GM12801 (cell line): Measurements from ENCODE around the gene EDNRA.

Experiments
- TF ChIP-seq, protein P1 (sequence below): IDR thresholded peaks from one replicate; pipeline ENCODE4 v1.5.1; 2011; ENCODE audit warnings: control low read depth; ENCODE audit not compliant: insufficient read length; ENCODE audit errors: extremely low read depth

Gene EDNRA

DNA sequence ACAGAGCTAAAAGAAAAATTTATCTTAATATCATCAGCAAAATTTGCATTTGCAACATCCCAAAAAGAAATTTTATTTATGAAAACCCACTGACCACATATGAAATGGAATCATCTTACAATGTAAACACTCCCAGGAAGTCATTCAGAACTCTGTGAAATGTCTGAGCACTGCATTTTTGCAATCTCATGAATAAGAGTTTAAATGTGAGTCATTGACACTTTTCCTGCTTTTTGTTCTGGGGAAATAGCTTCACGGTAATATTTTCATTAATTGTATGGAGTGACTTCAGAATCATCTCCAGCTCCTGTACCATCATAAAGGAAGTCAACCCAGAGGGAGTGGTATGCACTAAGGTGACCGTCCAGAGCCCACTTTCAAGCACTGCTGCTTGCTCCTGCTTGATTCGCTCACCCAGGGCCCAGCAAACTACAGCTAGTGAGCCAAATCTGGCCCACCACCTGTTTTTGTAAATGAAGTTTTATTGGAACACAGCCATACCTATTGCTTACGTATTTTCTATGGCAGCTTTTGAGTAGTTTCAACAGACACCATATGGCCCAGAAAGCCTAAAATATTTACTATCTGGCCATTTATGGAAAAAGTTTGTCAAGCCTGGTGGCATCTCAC, 17.2 kb downstream of the EDNRA start:
- TF ChIP-seq, protein P1, sequence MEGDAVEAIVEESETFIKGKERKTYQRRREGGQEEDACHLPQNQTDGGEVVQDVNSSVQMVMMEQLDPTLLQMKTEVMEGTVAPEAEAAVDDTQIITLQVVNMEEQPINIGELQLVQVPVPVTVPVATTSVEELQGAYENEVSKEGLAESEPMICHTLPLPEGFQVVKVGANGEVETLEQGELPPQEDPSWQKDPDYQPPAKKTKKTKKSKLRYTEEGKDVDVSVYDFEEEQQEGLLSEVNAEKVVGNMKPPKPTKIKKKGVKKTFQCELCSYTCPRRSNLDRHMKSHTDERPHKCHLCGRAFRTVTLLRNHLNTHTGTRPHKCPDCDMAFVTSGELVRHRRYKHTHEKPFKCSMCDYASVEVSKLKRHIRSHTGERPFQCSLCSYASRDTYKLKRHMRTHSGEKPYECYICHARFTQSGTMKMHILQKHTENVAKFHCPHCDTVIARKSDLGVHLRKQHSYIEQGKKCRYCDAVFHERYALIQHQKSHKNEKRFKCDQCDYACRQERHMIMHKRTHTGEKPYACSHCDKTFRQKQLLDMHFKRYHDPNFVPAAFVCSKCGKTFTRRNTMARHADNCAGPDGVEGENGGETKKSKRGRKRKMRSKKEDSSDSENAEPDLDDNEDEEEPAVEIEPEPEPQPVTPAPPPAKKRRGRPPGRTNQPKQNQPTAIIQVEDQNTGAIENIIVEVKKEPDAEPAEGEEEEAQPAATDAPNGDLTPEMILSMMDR = no peak

DNA sequence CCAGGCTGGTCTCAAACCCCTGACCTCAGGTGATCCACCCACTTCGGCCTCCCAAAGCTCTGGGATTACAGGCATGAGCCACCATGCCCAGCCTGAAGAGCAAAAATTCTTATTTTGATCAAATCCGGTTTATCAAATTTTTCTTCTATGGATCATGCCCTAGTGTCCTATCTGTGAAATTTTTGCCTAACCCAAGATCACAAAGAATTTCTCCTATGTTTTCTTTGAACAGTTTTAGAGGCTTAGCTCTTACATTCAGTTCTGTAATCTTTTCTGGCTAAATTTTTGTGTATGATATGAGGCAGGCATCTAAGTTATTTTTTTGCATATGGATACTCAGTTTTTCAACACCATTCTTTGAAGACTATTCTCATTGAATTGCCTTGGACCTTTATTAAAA, 27.4 kb downstream of the EDNRA start:
- TF ChIP-seq, protein P1 = no peak

DNA sequence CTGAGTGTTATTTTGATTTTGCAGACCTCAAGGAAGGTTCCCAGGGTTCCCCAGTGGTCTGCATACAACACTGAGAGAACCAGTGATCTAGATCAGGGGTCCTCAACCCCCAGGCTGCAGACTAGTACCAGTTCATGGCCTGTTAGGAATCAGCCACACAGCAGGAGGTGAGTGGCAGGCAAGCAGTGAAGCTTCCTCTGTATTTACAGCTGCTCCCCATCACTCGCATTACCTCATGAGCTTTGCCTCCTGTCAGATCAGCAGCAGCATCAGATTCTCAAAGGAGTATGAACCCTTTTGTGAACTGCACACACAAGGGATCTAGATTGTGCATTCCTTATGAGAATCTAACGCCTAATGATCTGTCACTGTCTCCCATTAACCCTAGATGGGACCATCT, 28.5 kb downstream of the EDNRA start:
- TF ChIP-seq, protein P1 = no peak

DNA sequence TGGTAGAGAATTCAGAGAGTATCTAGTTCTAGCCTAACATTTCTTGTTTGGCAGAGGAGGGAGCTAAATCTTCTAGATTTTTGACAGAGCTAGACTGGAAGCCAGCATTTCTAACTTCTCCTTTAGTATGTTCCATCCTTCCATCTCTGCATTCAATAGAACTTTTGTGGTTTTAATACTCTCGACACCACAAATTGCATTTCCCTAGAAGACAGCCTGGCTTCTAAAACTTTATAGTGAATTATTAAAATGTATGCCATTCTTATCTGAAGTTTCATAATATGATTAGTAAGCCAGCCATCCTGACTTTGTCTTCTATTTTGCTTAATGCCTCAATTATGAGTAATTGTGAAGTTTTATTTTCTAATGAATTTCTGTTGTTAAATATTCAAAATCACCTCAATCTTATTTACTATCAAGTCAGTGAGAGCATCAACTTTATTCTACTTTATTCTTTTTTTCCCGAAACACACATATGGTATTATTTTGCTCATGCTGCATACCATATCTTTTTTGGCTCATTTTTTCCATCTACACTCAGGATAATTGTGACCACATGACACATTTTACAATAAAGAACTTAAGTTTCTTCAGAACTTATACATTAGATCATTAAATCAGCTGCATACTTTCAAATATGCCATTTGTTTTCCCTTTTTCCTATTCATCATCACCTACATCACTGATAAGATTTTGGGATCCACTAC, 30.2 kb downstream of the EDNRA start:
- TF ChIP-seq, protein P1 = no peak

DNA sequence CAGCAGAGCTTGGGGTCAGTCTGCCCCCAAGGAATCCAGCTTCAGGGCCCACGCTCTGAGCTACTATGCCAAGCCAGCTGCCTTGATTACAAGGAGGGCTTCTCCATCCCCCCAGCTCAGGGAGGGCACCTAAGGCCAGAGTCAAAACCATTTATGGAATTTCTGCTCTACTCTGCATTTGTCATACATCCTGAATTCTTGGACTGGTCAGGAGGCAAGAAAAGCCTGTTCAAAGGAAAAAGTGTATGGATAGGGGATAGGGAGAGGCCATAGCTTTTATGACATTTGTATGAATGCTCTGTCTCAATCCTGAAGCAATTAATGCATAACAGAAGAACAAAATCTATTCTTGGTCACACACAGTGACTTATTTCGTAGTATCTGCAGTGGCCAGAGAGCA, 32.2 kb downstream of the EDNRA start:
- TF ChIP-seq, protein P1 = no peak

DNA sequence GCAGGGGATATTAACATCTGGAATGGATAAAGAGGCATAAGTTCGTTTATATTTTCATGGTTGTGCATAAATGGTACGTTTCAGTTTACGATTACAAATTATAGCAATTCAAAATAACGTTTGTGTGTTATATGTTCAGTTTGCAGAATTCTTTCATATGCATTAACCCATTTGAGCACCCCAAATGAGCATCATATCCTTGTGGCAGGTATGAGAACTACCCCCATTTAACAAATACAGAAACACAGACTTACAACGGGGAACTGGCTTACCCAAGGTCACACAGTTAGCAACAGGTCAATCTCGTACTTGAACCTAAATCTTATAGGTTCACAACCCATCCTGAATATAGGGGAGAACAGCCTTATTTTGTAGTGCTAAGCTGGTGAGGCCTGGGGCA, 33.1 kb downstream of the EDNRA start:
- TF ChIP-seq, protein P1 = no peak

DNA sequence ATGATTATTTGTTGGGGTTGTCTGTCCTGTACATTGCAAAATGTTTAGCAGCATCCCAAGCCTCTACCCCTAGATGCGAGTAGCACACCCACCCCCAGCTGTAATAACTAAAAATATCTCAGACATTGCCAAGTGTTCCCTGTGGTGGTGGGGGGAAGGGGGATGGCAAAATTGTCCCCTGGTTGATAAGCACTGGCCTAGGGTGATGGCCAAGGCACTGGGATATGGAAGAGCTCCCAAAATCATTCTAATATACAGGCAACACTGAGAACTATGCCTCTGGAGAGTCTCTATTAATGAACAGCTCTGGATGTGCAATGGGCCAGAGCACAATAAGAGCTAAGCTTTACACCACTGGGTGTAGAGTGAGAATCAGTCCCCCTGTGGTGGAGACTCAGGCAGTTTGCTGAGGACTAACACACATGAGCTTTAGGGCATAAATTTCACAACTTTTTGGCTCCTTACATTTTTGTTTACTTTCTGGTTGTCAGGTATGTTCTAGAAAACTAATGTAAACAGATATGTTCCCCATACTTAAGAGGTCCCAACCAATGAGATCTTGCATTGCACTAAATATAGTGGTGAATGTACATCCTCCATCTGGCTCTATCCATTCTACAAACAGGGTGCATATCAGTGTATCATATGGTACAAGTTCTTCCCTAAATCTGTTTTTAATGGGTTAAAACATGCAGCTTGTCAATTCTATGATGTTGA, 34.5 kb downstream of the EDNRA start:
- TF ChIP-seq, protein P1 = no peak
